MCF 10A (cell line): ENCODE measurements around the gene STPG1. TPM values are rescaled to one million over a fixed set of nuclear protein-coding genes. Genes with fewer than 3 reads are reported as not detected.

Source experiments
- BruUV-seq: library from RNA; stranded (reverse); fragments of 400-500 nt; replicated peaks from 2 replicates; lab custom pipeline; 2021; lab: Mats Ljungman, UMichigan
- CTCF ChIA-PET: fragments of 300-600 bp; sonication (Branson Sonifier 250); formaldehyde crosslinking; extraction: SDS; loops from one replicate; lab custom pipeline; 2021; ENCODE audit warnings: antibody characterized with exemption, inconsistent platforms; lab: Yijun Ruan, JAX
- POLR2A ChIA-PET: fragments of 300-600, 350-650 bp; sonication (Branson Sonifier 250); formaldehyde crosslinking; extraction: SDS; loops from one replicate; lab custom pipeline; 2020; ENCODE audit warnings: antibody characterized with exemption, inconsistent platforms; lab: Yijun Ruan, JAX
- DNase-seq: peaks from one replicate; pipeline ENCODE4 v3.0.0-alpha.2; 2018; ENCODE audit not compliant: unreplicated experiment
- H3K27ac Mint-ChIP-seq: one replicate; pipeline ENCODE4 v1.8.0; 2022; ENCODE audit warnings: mild to moderate bottlenecking, low read depth, mixed read lengths; ENCODE audit not compliant: unreplicated experiment
- H3K27me3 Mint-ChIP-seq: one replicate; pipeline ENCODE4 v1.8.0; 2022; ENCODE audit warnings: mixed read lengths; ENCODE audit not compliant: insufficient read depth, unreplicated experiment
- H3K36me3 Mint-ChIP-seq: one replicate; pipeline ENCODE4 v1.8.0; 2022; ENCODE audit warnings: mild to moderate bottlenecking, moderate library complexity, mixed read lengths; ENCODE audit not compliant: insufficient read depth, unreplicated experiment
- H3K4me1 Mint-ChIP-seq: one replicate; pipeline ENCODE4 v1.8.0; 2022; ENCODE audit warnings: mixed read lengths; ENCODE audit not compliant: insufficient read depth, unreplicated experiment
- H3K4me3 Mint-ChIP-seq: one replicate; pipeline ENCODE4 v1.8.0; 2022; ENCODE audit warnings: mild to moderate bottlenecking, moderate library complexity, mixed read lengths; ENCODE audit not compliant: unreplicated experiment
- H3K9me3 Mint-ChIP-seq: one replicate; pipeline ENCODE4 v1.8.0; 2022; ENCODE audit warnings: mixed read lengths; ENCODE audit not compliant: unreplicated experiment
- CTCF ChIP-seq: fragments of 200-600 bp; IDR thresholded peaks from one replicate; pipeline ENCODE4 v1.8.0; 2022; ENCODE audit warnings: antibody characterized with exemption, mild to moderate bottlenecking; ENCODE audit not compliant: unreplicated experiment
- intact Hi-C: fragments of 100-400 bp; cut with micrococcal nuclease; formaldehyde crosslinking; loops from 2 replicates; pipeline ENCODE4 v1.14.1; 2022
- total RNA-seq: library from RNA; stranded (reverse); gene quantifications from 2 replicates; pipeline ENCODE4 v1.2.3, GENCODE V29; 2022

The STPG1 gene
- total RNA-seq, 1 experiment from 2014 or later, result 19.7 TPM

- DNase-seq, result no peak
- Mint-ChIP-seq H3K4me1 (peaks cover 15% of the 10 kb centered on the region), H3K4me3 (no peak overlapping the region), H3K9me3 (no peaks in the 10 kb centered on the region), H3K27me3 (no peaks in the 10 kb centered on the region), H3K27ac (no peak overlapping the region), H3K36me3 (peaks cover 5% of the 10 kb centered on the region)
- TF ChIP-seq CTCF, result no peak
- intact Hi-C loops, result no loop called here
- ChIA-PET CTCF (no interaction called here), POLR2A (interaction anchor here (12.4 kb wide), 1 partner anchor 15 kb away, joined by 400 read pairs; no protein-coding TSS in a partner anchor)
- BruUV-seq, result no TSS peak
Observed at GRCh38 chr1:24311741-24312140, 101.8 kb downstream of the STPG1 start.

- BruUV-seq, result no TSS peak
- peaks cover 14% of the 10 kb centered on the region for H3K4me1 Mint-ChIP-seq
- TF ChIP-seq CTCF, result no peak
- H3K4me3 Mint-ChIP-seq, result no peak overlapping the region
- DNase-seq, result no peak
- peaks cover 5% of the 10 kb centered on the region for H3K36me3 Mint-ChIP-seq
- H3K27ac Mint-ChIP-seq, result no peak overlapping the region
- ChIA-PET POLR2A (interaction anchor here (2.3 kb wide), 1 partner anchor 10 kb away, joined by 13 read pairs; no protein-coding TSS in a partner anchor), CTCF (interaction anchor here (0.9 to 2.0 kb wide), 3 partner anchors 109 to 276 kb away, joined by 3 to 6 read pairs (median 6); no protein-coding TSS in a partner anchor)
- intact Hi-C loops, result no loop called here
- H3K27me3 Mint-ChIP-seq, result no peaks in the 10 kb centered on the region
- no peaks in the 10 kb centered on the region for H3K9me3 Mint-ChIP-seq
Observed at GRCh38 chr1:24311234-24311633, 102.3 kb downstream of the STPG1 start.

- Mint-ChIP-seq H3K27me3 (no peaks in the 10 kb centered on the region), H3K27ac (no peak overlapping the region), H3K9me3 (no peaks in the 10 kb centered on the region), H3K4me3 (no peak overlapping the region), H3K36me3 (peaks cover 5% of the 10 kb centered on the region), H3K4me1 (peaks cover 7% of the 10 kb centered on the region)
- CTCF ChIA-PET, result interaction anchor here (0.6 to 2.0 kb wide), 7 partner anchors 12 to 278 kb away, joined by 3 to 6 read pairs (median 3); no protein-coding TSS in a partner anchor
- POLR2A ChIA-PET, result interaction anchor here (0.8 to 2.3 kb wide), 12 partner anchors 9 to 76 kb away, joined by 3 to 16 read pairs (median 4); partner anchors contain the start of gene GRHL3
- intact Hi-C loops, result no loop called here
- BruUV-seq, result no TSS peak
- TF ChIP-seq CTCF, result no peak
- peak; percentile 62 for DNase-seq
Observed at GRCh38 chr1:24309762-24310485, 103.7 kb downstream of the STPG1 start.

GRCh38 chr1:24308365-24309015 is 105.1 kb downstream of the STPG1 start:
- intact Hi-C loops, result no loop called here
- BruUV-seq, result no TSS peak
- POLR2A ChIA-PET, result interaction anchor here (1.6 to 2.3 kb wide), 7 partner anchors 7 to 57 kb away, joined by 4 to 16 read pairs (median 8); partner anchors contain the start of gene GRHL3
- H3K27ac Mint-ChIP-seq, result no peak overlapping the region
- TF ChIP-seq CTCF, result no peak
- CTCF ChIA-PET, result interaction anchor here (1.0 to 1.7 kb wide), 4 partner anchors 13 to 105 kb away, joined by 3 to 7 read pairs (median 4); no protein-coding TSS in a partner anchor
- peaks cover 5% of the 10 kb centered on the region for H3K36me3 Mint-ChIP-seq
- DNase-seq, result peak; percentile 50
- H3K4me1 Mint-ChIP-seq, result peaks cover 7% of the 10 kb centered on the region
- no peak overlapping the region for H3K4me3 Mint-ChIP-seq
- H3K9me3 Mint-ChIP-seq, result no peaks in the 10 kb centered on the region
- no peaks in the 10 kb centered on the region for H3K27me3 Mint-ChIP-seq
